ENCODE data around the gene DRC3.
"Not testable (repeated sequence)": the region's sequence is repeated elsewhere in the genome, so short reads cannot be mapped to it uniquely, and the experiment has no call there.

Gene DRC3

DNA sequence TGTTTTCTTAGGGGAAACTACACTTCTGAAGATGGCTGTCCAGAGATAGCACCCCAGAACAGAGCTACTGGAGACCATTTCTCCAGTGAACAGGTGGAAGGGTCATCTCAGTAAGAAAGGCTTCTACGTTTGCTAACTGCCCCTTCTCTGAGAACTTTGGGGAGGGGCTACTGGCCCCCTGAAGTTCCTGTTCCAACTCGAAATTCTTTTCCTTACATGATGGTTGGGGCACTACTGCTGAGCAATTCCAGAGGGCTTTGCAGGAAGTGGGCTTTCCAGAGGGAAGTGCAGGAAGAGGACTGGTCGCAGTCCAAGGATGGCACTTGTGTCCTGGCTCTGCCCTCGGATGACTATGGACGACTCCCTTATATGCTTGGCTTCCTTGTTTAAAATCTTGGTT lies 31.6 kb upstream of the DRC3 start:
- no peak for DNase-seq

DNA sequence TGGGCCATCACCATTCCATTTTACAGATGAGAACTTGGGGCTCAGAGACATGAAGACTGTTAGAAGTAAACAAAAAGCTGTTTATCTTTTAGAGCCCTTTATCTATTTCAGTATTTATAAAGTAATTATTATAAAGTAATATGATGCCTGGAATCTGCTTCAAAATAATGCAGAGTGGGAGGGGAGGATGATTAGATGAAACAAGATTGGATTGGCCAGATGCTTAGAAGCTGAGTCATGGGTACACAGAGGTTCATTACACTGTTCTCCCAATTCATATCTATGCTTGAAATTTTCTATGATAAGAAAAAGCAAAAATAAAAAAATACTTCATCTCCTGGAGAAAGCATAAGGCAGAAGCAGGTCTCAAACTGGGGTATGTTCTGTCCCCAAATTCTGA lies 29.8 kb upstream of the DRC3 start:
- DNase-seq: no peak

DNA sequence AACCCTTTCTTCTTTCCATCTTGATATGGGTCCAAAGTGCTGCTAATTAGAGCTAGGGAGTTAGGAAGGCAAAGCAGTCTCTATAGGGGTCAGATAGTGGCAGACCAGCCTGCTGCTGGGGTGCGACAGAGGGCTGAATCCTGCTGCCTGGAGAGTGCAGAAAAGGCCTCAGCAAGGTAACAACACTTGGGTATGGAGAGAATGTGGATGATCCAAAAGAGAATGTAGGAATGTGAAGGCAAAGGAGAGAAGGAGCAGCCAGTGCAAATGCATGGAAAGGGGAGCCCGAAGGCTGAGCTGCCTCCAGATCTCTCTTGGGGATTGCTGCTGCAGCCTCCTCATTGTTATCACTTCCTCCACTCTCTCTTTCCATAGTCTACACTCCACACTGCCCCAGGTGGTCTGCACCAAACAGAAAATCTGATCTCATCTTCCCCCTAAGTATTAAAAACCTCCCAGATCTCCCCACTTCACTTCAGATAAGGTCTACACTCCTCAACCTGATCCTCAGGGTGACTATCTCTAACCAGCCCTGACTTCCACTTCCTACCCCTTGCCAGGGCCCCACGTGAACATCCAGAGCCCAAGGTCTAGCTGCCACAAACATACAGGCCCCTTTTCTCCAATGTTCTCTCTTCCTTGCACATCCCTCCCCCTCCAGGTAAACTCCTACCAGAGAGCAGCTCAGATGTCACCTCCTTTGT lies 29.2 kb upstream of the DRC3 start:
- no peak for DNase-seq

DNA sequence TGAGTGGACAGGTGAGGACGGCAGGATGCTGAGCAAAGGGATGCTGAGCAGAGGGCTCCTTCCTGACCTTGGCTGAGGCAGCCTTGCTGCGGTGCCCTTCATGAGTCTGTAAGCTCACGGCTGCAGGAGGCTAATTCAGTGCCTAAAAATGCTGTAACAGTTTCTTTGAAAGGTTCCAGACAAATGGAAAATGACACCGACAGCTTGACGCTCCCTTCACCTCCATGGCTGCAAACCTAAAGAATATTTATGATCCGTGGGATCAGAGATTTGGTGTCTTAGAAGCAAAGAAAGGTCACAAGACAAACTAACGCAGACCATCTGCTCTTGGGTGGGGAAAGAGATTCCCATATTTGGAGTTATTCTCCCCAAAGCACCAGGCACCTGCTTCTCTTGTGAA lies 28.4 kb upstream of the DRC3 start:
- no peak for DNase-seq

DNA sequence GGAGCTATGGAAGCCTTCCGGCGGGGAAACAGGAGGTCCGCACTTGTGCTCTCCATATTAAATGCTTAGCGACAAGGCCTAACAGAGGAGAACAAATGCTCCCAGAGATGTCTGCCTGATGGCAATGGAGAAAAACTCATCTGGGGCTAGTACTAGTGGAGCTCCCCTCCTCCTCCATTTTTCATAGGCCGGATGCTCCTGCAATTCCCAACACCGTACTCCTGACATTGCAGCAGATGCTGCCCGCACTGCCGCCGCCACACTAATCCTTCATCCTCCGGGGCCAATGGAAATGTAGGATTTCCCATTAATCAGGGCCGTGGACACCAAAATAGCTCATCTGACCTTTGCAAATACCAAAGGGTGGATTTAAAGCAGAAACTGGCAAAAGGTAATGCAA lies 27.9 kb upstream of the DRC3 start:
- DNase-seq: no peak

DNA sequence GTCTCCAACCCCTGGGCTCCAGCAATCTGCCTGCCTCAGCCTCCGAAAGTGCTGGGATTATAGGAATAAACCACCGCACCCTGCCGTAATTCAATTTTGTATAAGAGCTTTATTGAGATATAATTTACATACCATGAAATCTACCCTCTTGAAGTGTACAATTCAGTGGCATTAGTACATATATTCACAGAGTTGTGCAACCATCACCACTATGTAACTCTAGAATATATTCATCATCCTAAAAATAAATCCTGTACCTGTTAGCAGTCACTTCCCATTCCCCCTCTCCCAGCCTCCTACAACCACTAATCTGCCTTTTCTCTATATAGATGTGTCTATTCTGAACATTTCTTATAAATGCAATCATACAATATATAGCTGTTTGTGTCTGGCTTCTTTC lies 26.6 kb upstream of the DRC3 start:
- DNase-seq: no peak

DNA sequence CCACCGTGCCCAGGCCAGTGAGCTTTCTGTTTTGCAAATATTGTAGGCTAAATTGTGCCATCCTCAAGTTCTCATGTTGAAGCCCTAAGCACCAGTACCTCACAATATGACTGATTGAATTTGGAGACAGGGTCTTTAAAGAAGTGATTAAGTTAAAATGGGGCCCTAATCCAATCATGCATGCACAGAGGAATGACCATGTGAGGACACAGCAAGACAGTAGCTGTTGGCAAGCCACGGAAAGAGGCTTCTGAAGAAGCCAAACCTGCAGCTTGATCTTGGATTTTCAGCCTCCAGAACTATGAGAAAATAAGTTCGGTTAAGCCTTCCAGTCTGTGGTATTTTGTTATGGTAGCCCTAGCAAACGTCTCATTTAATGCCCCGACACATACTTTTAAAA lies 25.4 kb upstream of the DRC3 start:
- no peak for DNase-seq

DNA sequence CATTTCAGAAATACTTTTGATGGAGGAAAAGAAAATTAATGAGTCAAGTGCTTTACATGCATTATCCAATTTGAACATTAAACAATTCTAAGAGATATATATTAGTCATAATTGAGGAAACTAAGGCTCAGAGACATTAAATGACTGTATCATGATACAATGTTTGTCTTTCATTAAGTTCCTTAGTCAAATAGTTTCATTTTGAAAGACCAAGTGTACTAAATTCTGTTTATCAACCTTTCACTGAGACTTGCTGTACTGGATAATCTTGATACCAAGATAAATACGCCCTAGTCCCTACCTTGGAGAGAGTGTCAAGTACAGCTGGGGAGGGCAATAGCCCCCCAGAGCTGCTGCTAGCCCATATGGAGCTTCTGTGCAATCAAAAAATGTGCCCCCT lies 24.7 kb upstream of the DRC3 start:
- no peak for DNase-seq

DNA sequence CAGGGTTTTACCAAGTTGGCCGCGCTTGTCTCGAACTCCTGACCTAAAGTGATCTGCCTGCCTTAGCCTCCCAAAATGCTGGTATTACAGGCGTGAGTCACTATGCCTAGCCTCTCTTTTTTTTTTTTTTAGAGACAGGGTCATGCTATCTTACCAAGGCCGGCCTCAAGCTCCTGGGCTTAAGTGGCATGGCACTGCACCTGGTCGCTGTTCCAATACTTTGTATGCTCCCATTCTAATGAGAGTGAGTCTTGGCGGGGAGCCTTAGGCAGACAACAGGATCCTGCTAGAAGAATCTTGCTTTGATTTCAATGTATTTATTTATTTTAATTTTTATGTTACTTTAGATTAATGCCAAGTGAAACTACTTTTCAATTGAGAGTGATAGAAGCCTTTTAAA lies 22.3 kb upstream of the DRC3 start:
- DNase-seq: no peak

DNA sequence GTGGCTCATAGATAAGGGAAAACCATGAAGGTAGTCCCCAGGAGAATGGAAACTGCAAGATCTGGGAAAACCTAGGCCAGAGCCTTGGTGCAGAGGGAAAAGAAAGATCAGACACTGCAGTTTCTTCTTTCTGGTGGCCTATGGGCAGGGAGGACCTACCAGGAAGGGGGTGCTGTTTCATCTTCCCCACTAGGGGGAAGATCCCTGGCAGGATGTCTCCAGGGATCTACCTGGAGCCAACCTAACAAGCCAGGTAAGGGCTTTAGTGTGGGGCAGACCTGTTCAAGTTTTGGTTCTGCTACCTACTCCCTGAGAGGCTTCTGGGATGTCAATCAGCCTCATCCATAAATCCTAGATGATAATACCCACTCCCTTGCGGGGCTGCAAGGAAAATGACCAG lies 21.9 kb upstream of the DRC3 start:
- no peak for DNase-seq

DNA sequence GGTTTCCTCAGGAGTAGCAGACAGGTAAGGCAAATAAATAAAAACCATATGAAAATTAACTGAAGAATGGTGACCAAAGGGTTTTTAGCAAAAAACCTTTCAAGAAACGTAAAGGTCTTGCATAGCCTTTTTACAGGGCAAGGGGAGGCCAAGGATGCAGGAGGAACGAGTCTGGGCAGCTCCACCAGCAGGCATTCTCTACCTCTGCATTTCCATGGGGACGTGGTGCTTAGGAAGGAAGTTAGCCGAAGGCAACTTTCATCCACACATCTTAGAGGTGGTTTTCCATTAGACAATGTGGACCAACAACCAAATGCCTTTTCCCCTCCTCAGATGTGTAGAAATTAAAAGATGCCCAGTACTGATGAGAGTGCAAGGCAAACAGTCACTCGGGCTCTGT lies 21.1 kb upstream of the DRC3 start:
- no peak for DNase-seq

DNA sequence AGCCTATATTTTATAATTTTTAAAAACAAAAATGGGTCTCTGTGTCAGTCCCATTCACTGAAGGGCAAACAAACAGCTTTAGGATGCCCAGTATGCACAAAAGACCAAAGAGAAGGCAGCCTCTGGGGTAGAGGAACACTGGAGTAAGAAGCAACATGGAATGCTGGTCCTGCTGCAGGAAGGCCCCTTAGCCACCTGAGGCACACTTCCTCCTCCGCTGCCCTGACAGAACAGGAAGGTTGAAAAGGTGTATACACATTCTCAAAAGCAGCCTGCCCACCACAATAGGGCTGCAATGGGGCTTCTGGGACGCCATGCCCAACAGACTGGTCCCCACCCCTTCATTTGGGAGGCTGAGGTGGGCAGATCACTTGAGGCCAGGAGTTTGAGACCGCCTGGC lies 20.0 kb upstream of the DRC3 start:
- DNase-seq: no peak

DNA sequence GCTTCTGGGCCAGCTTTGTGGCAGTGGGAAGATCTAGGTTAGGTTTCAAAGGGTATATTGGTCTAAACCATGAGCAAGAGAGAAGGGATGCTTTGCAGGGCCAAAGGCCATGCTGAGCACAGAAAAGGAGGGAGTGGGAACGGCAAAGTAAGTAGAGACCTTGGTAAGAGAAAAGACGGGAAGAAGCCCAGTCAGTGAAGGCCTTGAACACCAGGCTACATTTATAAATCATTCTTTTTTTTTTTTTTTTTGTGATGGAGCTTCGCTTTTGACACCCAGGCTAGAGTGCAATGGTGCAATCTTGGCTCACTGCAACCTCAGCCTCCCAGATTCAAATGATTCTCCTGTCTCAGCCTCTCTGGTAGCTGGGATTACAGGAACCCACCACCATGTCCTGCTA lies 18.6 kb upstream of the DRC3 start:
- DNase-seq: no peak

DNA sequence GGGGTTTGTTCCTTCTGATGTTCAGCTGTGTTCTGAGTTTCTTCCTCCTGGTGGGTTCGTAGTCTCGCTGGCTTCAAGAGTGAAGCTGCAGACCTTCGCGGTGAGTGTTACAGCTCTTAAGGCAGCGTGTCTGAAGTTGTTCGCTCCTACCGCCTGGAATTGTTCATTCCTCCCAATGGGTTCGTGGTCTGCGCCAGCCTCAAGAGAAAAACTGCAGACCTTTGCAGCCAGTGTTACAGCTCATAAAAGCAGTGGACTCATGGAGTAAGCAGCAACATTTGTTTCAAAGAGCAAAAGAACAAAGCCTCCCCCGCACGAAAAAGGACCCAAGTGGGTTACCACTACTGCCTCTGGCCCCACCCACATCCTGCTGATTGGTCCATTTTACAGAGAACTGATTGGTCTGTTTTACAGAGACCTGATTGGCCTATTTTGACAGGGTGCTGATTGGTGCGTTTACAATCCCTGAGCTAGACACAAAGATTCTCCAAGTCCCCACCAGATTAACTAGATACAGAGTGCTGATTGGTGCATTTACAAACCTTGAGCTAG lies 16.8 kb upstream of the DRC3 start:
- not testable (repeated sequence) for DNase-seq

DNA sequence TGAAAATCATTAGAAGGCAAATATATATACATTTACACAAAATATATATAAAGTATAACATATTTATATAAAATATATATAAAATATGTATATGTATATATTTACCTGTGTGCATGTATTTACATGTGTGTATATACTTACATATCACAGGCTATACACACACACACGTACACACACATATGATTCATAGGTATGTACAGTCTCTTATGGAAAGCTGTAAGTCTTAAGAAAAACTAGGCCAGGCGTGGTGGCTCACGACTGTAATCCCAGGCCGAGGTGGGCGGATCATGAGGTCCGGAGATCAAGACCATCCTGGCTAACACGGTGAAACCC lies 15.1 kb upstream of the DRC3 start:
- no peak for DNase-seq

DNA sequence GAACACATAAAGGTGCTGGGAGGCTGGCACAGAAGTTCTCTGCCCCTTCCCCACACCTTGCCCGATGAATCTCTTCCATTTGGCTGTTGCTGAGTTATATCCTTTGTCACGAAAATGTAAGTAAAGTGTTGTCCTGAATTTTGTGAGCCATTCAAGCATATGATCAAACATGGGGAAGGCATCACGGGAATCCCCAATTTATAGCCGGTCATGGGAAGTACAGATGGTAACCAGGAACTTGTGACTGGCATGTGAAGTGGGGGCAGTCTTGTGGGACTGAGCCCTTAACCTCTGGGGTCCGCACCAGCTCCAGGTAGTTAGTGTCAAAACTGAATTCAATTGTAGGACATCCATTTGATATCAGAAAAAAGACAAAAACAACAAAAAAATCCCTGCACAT lies 13.7 kb upstream of the DRC3 start:
- no peak for DNase-seq

DNA sequence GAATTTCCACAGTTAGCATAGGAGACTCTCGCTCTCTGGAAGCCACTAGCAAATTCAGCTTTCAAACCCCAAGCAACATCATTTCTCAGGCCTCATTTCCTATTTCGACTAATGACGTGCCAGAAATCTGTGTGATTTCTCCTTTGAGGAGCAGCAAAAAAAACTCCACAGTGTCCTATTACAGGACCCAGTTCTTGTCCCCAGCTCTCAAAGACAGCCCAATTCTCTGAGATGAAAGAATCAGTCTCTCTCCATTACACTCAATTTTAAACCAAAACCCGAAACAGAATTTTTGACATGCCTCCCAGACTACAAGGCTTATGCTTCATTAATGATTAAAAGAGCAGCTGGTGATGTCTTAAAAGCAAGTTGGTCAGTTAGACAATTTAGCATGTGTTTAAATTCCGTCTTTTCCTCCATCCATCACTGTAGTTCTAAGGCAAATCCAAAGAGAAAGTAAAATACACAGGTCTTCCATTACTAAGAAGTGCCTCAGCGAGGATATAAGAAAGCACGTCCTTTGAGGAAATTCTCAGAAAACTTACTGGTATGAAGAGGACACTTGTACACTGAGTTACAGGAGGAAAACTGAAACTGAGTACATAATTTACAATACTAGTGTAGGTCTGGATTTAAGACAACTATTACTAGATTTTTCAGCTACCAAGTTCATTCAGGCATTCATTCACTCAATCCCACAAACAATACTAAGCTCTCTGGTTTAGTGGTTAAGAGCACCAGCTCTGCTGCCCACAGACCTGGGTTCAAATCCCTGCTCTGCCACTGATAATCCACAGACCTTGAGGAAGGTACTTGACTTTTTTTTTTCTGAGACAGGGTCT lies 12.9 kb upstream of the DRC3 start:
- DNase-seq: no peak

DNA sequence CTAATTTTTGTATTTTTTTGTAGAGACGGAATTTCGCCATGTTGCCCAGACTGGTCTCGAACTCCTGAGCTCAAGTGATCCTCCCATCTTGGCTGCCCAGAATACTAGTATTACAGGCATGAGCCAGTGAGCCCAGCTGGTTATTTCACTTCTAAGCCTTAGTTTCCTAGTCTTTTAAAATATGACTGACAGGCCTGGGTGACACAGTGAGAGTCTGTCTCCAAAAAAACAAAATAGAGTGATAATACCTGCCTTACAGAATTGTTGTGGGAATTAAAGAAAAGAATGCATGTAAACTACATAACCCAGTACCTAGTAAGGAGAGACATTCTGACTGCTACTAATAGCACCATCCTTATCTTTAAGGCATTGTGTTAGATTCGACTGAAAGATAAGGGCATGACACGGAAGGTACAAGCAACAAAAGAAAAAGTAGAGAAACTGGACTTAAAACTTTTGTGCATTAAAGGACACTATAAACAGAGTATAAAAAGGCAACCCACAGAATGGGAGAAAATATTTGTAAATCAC lies 12.1 kb upstream of the DRC3 start:
- DNase-seq: no peak

DNA sequence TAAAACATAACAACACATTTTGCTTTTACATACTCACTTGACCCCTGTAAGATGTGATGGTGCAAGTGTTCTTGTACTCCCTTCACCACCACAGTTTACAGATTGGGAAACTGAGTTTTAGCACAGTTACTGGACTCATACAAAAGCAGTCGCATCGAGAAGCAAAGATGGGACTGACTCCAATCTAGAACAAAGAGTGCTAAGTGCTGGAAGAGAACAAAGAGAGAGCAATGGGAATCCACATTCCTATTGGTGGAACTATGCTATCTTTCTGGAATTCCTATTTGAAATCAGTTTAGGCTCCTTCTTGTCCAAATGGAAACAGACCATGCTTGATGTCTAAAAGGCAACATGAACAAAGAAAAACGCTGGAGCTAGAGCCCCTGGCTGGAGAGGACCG lies 9.6 kb upstream of the DRC3 start:
- DNase-seq: no peak

DNA sequence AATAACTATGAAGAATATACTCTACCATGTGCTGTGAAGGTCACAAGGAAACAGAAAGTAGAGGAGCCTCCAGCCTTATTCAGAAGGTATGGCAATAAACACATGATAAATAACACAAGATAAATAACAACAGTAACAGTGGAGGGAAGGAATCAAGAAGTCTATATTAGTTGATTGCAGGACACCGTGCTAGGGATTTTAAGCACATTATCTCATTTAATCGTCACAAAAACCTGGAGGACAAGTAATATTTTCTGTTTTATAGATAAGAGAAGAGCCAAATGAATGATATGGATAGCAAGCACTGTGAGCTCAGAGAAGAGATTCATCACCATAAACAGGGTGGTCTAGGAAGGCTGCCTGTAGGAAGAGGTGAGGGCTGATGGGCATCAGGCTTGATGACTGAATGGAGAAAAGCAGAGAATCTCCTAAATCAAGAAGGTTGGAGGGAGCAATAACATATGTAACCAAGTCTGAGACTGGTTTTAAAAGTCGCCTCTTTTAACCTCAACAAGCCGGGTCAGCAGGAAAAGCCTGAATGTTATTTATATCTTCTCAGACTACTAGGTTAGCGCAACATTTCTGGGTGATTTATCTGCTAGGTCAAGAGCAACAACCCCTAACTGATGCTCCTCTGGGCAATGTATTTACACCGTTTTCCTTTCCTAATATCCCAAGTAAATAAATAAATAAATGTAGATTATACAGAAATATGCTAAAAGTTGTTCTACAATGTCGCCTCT lies 8.8 kb upstream of the DRC3 start:
- no peak for DNase-seq

DNA sequence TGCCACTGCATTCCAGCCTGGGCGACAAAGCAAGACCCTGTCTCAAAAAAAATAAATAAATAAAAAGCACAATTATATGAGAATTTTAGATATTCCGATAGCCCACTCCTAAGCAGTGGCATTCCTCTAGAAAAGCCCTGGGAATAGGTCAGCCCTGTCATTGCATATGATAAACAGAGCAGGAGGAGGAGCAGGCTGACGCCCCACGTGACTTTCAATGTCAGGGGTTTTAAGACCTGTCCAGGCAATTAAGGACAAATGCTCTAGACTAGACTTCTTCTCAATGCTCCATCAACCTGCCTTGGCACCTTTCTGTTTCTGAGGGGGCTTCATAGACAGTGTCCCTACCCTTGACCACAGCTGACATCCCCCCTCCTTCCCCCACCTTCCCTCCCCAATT lies 8.0 kb upstream of the DRC3 start:
- DNase-seq: no peak

DNA sequence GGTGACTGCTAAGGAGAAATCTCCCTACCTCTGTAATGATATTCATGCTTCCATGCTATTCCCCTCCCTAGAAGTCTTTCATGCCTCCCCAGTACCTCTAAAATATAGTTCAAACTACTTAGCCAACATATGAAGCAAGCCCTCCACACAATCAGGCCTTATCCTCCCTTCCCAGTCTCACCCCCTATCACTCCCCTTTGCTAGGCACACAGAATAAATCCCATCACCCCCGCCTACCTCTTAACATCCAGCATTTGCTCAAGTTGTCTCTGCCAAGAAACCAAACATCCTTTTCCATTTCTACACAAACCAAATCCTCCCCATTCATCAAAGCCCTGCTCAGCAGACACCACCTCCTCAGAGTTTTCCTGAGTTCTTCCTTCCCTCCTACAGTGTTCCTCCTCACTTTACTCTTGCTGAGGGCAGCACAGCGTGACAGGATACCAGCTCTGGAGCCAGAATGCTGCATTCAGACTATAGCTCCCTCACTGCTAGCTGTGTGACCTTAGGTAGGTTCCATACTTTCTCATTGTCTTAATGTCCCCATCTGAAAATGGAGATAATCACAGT lies 7.4 kb upstream of the DRC3 start:
- DNase-seq: no peak

DNA sequence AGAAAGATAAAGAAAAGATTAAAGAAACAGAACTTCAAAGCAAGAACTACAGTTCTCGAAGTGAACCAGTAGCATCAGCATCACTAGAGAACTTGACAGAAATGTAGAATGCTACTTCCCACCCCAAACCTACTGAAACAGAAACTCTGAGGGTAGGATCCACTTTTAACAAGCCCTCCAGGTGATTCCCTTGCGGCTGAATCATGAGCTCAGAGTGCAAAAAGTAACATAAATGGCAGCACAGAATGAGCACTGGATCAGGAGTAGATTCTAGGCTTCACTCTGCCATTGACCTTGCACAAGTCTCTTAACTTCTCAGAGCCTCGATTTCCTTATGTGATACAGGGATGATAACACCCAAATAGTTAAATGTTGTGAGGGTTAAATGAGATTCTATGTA lies 6.3 kb upstream of the DRC3 start:
- no peak for DNase-seq
